Measurements from ENCODE around the gene WDFY3. TPM values are rescaled to one million over a fixed set of nuclear protein-coding genes. Genes with fewer than 3 reads are reported as not detected.
A peak's percentile ranks its signal among the peaks of the same experiment; 100 is the strongest.

WDFY3 gene
- total and polyA plus RNA-seq, 9 of the 15 experiments (the other 6 are each of a cell fraction or from before 2014, with no cell fraction given): 0.58 to 13.5 (median 9.4) TPM

DNA sequence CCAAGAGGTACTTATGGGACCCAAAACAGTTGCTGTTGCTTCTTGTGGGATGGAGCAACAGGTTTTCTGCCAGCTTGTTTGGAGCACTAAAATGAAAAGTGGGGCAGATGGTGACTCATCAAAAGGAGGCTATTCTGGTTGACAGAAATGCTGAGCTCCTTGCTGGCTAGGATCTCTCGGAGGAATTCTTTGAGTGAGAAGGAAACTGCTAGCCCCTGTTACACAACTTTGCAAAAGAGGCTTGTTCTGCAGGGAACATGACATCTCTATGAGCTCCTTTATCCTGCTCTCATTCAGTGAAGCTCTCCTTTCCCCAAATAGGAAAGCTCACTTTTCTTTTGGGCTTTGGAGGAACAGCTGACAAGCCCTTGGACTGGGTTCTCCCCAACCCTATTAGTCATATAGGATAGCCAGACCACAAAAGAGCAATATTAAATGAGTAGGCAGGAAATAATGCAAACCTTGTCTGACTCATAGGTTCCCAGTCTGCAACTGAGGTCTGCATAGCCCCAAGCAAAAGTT, 275.3 kb downstream of the WDFY3 start (continued):
- TF ChIP-seq HNRNPLL (IDR thresholded peaks at IDR 0.05; ENCODE audit: low read depth, low read length, poor library complexity, severe bottlenecking) (no peak), JUND (IDR thresholded peaks at IDR 0.05; ENCODE audit: borderline replicate concordance, low read depth, low read length) (peak; percentile 4; the same call in 1 of the 2 replicates), JUND (tag; IDR thresholded peaks at IDR 0.05; ENCODE audit: borderline replicate concordance, low read depth, low read length) (peak; percentile 68; the same call in 1 of the 3 replicates), ZNF311 (CRISPR knock-in tag; IDR thresholded peaks at IDR 0.05) (no peak), ZNF586 (CRISPR knock-in tag; conservative IDR thresholded peaks at IDR 0.05) (no peak), ZNF253 (CRISPR knock-in tag; conservative IDR thresholded peaks at IDR 0.05) (no peak), PHF20 (IDR thresholded peaks at IDR 0.05; ENCODE audit: partially characterized antibody) (no peak), ZNF76 (CRISPR knock-in tag; IDR thresholded peaks at IDR 0.05; ENCODE audit: borderline replicate concordance) (no peak), ATF3 (IDR thresholded peaks at IDR 0.05) (peak; percentile 75), ATF3 (CRISPR knock-in tag; conservative IDR thresholded peaks at IDR 0.05) (no peak)

GRCh38 chr4:84690481-84690880, 276.0 kb downstream of the WDFY3 start:
- Histone ChIP-seq H3K9ac (ENCODE audit: insufficient read depth in 1 of 2, low read depth in 2 of 2, low read length in 2 of 2) (no peak overlapping the region), H3K27me3 (ENCODE audit: control insufficient read depth in 2 of 2, insufficient read depth in 2 of 2, low read length in 2 of 2) (no peaks in the 10 kb centered on the region), H3K4me2 (ENCODE audit: insufficient read depth, low read length) (no peak overlapping the region), H3K9me3 (replicated peaks; ENCODE audit: control insufficient read depth, insufficient read depth, low read depth, low read length) (no peaks in the 10 kb centered on the region), H3K36me3 (ENCODE audit: control insufficient read depth, insufficient read depth, low read length) (no peaks in the 10 kb centered on the region), H3K79me2 (ENCODE audit: control insufficient read depth, insufficient read depth, low read length) (no peaks in the 10 kb centered on the region), H4K20me1 (replicated peaks; ENCODE audit: control insufficient read depth, insufficient read depth, low read length) (no peaks in the 10 kb centered on the region), H2AFZ (ENCODE audit: low read depth, low read length) (no peak overlapping the region; the same call in 1 of the 2 replicates), H3K4me1 (replicated peaks in 1 of 2; ENCODE audit: control insufficient read depth in 2 of 2, insufficient read depth in 2 of 2, low read length in 2 of 2) (no peaks in the 10 kb centered on the region; a peak in 2 of 5 replicates), H3K9me1 (ENCODE audit: control insufficient read depth, insufficient read depth, low read length) (no peaks in the 10 kb centered on the region), H3K4me3 (no peak overlapping the region), H3K27ac (ENCODE audit: extremely low read depth, low read depth, low read length) (no peak overlapping the region)
- ChIA-PET CTCF (ENCODE audit: low intra/inter-chr PET ratio) (no interaction called here), POLR2A (no interaction called here)
- DNase-seq (ENCODE audit: extremely low read depth in 1 of 4, low spot score in 3 of 4): no peak
- TF ChIP-seq HDGF (IDR thresholded peaks at IDR 0.05): no peak
- TF ChIP-seq MCM3 (IDR thresholded peaks at IDR 0.05): no peak
- TF ChIP-seq KLF13 (tag; IDR thresholded peaks at IDR 0.05; ENCODE audit: borderline replicate concordance, low read depth): no peak
- TF ChIP-seq KLF10 (CRISPR knock-in tag; IDR thresholded peaks at IDR 0.05): no peak
- no peak for TF ChIP-seq U2AF2 (optimal IDR thresholded peaks at IDR 0.05; ENCODE audit: low read depth, low read length)
- TF ChIP-seq MAZ (CRISPR knock-in tag; conservative IDR thresholded peaks at IDR 0.05 in 1 of 2, IDR thresholded peaks at IDR 0.05 in 1 of 2): no peak
- no peak for TF ChIP-seq E2F3 (CRISPR knock-in tag; IDR thresholded peaks at IDR 0.05)
- 39% methylated on average over 7 of the region's 7 CpGs for WGBS (ENCODE audit: insufficient coverage, low coverage, missing lambda C conversion rate)
- ATAC-seq: no peak
- no peak for FAIRE-seq
- in situ Hi-C loops (cut with MboI) (no loop called here), intact Hi-C loops (cut with micrococcal nuclease) (no loop called here)
- no TSS peak for BruUV-seq (replicated peaks)
